OCI-LY3 (cell line): ENCODE results near the gene ARHGDIA.

Experiments used
- H2AFZ ChIP-seq: fragments of 200-600, 300-600 bp; shearing (Covaris generic); 2 replicates; pipeline ENCODE4 v1.6.0; 2014; ENCODE audit warnings: antibody characterized with exemption, low read depth, low read length
- H3K27ac ChIP-seq: fragments of 200-600, 300-600 bp; sonication (generic); 2 replicates; pipeline ENCODE4 v1.5.1; 2014; ENCODE audit warnings: mild to moderate bottlenecking, low read length, moderate library complexity, mixed read lengths
- H3K27me3 ChIP-seq: fragments of 200-600, 300-600 bp; sonication (generic); 2 replicates; pipeline ENCODE4 v1.6.1; 2014; ENCODE audit warnings: low read depth, low read length, mixed read lengths
- H3K36me3 ChIP-seq: fragments of 200-600, 300-600 bp; sonication (generic); replicated peaks from 2 replicates; pipeline ENCODE3; 2014; ENCODE audit warnings: low read depth, low read length, mixed read lengths
- H3K4me1 ChIP-seq: fragments of 300-600, 200-600 bp; sonication (generic); 2 replicates; pipeline ENCODE4 v1.6.1; 2014; ENCODE audit warnings: low read length, mixed read lengths
- H3K4me2 ChIP-seq: fragments of 200-600, 300-600 bp; sonication (generic); 2 replicates; pipeline ENCODE4 v1.6.1; 2014; ENCODE audit warnings: low read length, mixed read lengths
- H3K4me3 ChIP-seq: fragments of 300-600, 200-600 bp; sonication (generic); 2 replicates; pipeline ENCODE4 v1.5.1; 2014; ENCODE audit warnings: antibody characterized with exemption, mild to moderate bottlenecking, low read length, moderate library complexity
- H3K79me2 ChIP-seq: fragments of 300-600, 200-600 bp; shearing (Covaris generic); 2 replicates; pipeline ENCODE4 v1.6.1; 2014; ENCODE audit warnings: mild to moderate bottlenecking, low read length, mixed read lengths
- H3K9ac ChIP-seq: fragments of 300-600, 200-600 bp; shearing (Covaris generic); 2 replicates; pipeline ENCODE4 v1.6.0; 2014; ENCODE audit warnings: mild to moderate bottlenecking, low read length, moderate library complexity
- H3K9me3 ChIP-seq: fragments of 200-600, 300-600 bp; shearing (Covaris generic); 2 replicates; pipeline ENCODE4 v1.6.1; 2014; ENCODE audit warnings: low read length, mixed read lengths; ENCODE audit not compliant: insufficient read depth
- H4K20me1 ChIP-seq: fragments of 200-600, 300-600 bp; sonication (generic); 2 replicates; pipeline ENCODE4 v1.6.1; 2016; ENCODE audit warnings: low read length, mixed read lengths; ENCODE audit not compliant: insufficient read depth
- CTCF ChIP-seq: fragments of 200-600, 300-600 bp; sonication (generic); IDR thresholded peaks from 2 replicates; pipeline ENCODE4 v1.5.1; 2014; ENCODE audit warnings: antibody characterized with exemption, low read length, low read depth
- EZH2phosphoT487 ChIP-seq: fragments of 200-600 bp; shearing (Covaris generic); IDR thresholded peaks from 2 replicates; pipeline ENCODE4 v1.6.1; 2018; ENCODE audit warnings: antibody characterized with exemption, mixed run types, low read depth

ARHGDIA gene

GRCh38 chr17:81863833-81864768 lies 7.0 kb downstream of the ARHGDIA start:
- Histone ChIP-seq H3K4me3 (no peak overlapping the region), H2AFZ (no peak overlapping the region), H3K79me2 (peaks cover 52% of the 10 kb centered on the region), H3K4me2 (no peak overlapping the region), H3K9ac (no peak overlapping the region), H3K9me3 (no peaks in the 10 kb centered on the region), H3K36me3 (peaks cover 37% of the 10 kb centered on the region), H4K20me1 (peaks cover 19% of the 10 kb centered on the region; the same call in 1 of the 2 replicates), H3K27me3 (no peaks in the 10 kb centered on the region), H3K4me1 (peaks cover 30% of the 10 kb centered on the region), H3K27ac (no peak overlapping the region)
- TF ChIP-seq EZH2phosphoT487: no peak
- no peak for TF ChIP-seq CTCF

GRCh38 chr17:81863123-81863675 lies 7.9 kb downstream of the ARHGDIA start:
- no peak overlapping the region for H3K9ac ChIP-seq
- no peak overlapping the region for H3K4me2 ChIP-seq

GRCh38 chr17:81860756-81861568 lies 10.2 kb downstream of the ARHGDIA start:
- Histone ChIP-seq H2AFZ (no peak overlapping the region), H3K27me3 (no peaks in the 10 kb centered on the region), H3K9ac (peak overlapping the region; percentile 82), H3K27ac (peak overlapping the region; percentile 61), H3K4me2 (peak overlapping the region; percentile 76), H3K36me3 (peaks cover 42% of the 10 kb centered on the region), H3K9me3 (no peaks in the 10 kb centered on the region), H3K4me3 (peak overlapping the region; percentile 91), H3K79me2 (peaks cover 78% of the 10 kb centered on the region), H3K4me1 (peaks cover 23% of the 10 kb centered on the region), H4K20me1 (peaks cover 23% of the 10 kb centered on the region)
- TF ChIP-seq CTCF: no peak
- no peak for TF ChIP-seq EZH2phosphoT487

More at GRCh38 chr17:81863123-81863675, 7.9 kb downstream of the ARHGDIA start:
- TF ChIP-seq EZH2phosphoT487 (no peak), CTCF (no peak)
- Histone ChIP-seq H3K27me3 (no peaks in the 10 kb centered on the region), H3K4me3 (no peak overlapping the region), H3K4me1 (peaks cover 34% of the 10 kb centered on the region), H3K9me3 (no peaks in the 10 kb centered on the region), H3K27ac (no peak overlapping the region), H4K20me1 (peaks cover 19% of the 10 kb centered on the region), H3K36me3 (peaks cover 39% of the 10 kb centered on the region), H3K79me2 (peaks cover 57% of the 10 kb centered on the region), H2AFZ (no peak overlapping the region)
